Measurements from ENCODE around the gene STX1B.

Gene STX1B

GRCh38 chr16:30995927-30996323, 14.5 kb downstream of the STX1B start:
- DNase-seq = no peak

DNA sequence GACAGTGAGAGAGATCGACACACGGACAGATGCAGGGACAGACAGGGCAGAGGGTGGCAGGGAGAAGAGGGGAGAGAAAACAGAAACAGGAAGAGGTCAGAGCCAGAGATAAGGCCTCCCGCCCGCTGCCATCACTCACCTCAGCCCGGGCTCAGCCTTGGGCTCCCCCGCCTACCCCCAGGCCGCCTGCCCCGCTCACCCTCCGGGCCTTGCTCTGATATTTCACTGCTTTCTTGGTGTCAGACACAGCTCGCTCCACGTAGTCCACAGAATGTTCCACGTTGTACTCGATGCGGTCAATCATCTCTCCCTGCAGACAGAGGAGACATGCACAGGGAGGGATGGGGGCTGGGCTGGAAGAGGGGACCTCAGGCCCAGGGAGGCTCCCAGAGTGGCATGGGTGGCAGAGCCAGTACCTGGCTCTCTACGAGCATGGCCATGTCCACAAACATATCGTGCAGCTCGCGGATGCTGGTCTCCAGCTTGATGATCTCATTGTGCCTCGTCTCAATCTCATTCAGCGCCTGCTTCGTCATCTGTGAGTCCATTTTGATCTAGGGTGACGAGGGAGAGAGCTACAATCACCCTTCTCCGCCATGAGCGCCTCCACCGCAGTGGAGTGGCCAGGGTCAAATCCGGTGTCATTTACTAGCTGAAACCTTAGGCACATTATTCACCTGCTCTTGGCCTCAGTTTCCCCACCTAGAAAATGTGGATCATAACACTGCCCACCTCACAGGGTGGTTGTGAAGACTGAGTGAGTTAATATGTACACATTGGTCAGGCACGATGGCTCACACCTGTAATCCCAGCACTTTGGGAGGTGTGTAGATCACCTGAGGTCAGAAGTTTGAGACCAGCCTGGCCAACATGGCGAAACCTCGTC, 17.3 kb downstream of the STX1B start:
- no peak for DNase-seq

DNA sequence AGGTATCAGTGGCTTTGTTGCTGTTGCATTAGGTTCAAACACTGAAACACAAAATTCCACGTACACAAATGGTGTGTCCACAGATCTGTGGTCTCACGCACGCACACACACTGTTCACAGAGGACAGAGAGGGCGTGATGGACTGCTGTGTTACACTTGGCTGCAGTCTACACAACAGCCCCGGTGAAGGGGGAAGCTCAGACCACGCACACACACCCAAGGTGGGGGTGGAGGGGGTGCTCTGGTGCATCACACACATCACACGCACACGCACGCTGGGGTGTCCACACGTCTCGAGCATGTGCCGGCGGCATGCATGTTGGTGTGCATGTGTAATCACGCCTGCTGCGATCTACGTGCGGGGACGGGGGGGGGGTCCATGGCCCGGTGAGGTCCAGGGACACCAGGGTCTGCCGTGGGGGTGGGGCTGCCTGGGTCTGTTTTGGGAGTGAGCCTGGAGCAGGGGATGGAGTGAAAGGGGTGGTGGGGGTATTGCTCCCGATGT, 18.1 kb downstream of the STX1B start:
- DNase-seq = no peak

- DNase-seq = no peak
These were observed 19.4 kb downstream of the STX1B start for GRCh38 chr16:30991052-30991451.

GRCh38 chr16:30990105-30990504, 20.3 kb downstream of the STX1B start:
- DNase-seq = no peak

DNA sequence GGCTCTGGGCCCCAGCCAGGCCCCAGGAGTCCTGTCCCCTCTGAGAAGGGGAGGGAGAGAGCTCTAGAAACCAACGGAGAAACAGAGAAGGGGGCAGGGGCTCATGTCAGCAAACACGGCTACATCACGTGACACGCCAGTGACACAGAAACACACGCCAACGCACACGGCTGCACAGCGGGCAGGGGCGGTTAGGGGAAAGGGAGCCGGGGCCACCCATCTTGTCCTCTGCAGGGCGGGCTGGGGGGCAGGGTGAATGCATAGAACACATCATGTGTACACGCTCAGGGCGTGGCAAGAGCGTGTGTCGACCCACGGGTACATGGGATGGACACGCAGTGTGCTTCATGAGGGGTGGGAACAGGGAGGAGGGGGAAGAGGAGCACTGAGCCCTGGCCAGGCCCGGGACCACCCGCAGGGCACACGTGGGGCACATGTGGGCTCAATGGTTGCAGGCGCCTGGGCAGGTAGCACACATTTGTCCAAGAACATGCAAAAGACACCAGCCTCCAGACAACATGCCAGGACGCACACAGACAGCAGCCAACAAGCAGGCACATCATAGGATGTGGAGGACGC, 20.9 kb downstream of the STX1B start:
- DNase-seq = no peak

DNA sequence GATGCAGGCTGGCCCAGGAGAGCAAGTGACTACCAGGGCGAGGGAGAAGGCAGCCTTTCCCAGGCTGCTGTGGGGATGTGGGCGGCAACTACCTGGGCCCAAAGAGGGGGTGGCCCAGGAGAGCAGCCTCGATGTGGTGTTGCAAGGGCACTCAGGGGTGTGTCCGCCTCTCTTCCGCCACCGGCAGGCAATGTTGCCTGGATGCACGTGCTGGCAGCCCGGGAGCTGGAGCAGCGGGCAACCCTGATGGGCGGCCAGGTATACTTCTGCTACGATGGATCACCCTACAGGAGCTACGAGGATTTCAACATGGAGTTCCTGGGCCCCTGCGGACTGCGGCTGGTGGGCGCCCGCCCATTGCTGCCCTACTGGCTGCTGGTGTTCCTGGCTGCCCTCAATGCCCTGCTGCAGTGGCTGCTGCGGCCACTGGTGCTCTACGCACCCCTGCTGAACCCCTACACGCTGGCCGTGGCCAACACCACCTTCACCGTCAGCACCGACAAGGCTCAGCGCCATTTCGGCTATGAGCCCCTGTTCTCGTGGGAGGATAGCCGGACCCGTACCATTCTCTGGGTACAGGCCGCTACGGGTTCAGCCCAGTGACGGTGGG, 22.8 kb downstream of the STX1B start:
- no peak for DNase-seq

- DNase-seq = no peak
These were observed 24.1 kb downstream of the STX1B start for GRCh38 chr16:30986129-30986991.

DNA sequence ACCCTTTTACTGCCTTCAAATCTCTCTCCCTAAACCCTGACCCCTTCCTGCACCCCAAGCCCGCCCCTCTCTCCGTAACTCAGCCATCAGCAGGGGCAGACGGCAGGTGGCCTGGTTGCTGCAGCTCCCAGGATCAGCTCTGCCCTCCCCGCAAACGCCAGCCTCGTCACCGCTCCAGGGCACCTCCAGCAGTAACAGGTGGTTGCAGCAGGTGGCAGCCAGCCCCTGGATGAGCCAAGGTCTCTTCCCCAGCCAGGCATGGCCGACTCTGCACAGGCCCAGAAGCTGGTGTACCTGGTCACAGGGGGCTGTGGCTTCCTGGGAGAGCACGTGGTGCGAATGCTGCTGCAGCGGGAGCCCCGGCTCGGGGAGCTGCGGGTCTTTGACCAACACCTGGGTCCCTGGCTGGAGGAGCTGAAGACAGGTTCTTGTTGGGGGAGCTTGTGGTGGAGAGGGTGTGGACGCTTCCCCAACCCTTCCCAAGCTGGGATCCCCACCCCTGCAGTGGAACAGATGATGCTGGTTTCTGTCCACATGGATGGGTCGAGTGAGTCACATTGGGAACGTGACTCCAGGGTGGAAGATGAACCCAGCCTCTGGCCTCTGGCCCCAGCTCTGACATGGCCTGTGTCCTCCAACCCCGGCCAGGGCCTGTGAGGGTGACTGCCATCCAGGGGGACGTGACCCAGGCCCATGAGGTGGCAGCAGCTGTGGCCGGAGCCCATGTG, 24.9 kb downstream of the STX1B start:
- DNase-seq = no peak

- no peak for DNase-seq
These were observed 25.6 kb downstream of the STX1B start, which contains the start of gene HSD3B7 for GRCh38 chr16:30984669-30985400. HSD3B7 (plus strand) TSS chr16:30985207; CDS start chr16:30985659, 452 bp downstream.

GRCh38 chr16:30983898-30984610, 26.4 kb downstream of the STX1B start:
- DNase-seq = no peak

- no peak for DNase-seq
These were observed 27.0 kb downstream of the STX1B start for GRCh38 chr16:30983289-30983889.

- DNase-seq = no peak
These were observed 27.7 kb downstream of the STX1B start for GRCh38 chr16:30982548-30983288.

- DNase-seq = no peak
These were observed 29.5 kb downstream of the STX1B start for GRCh38 chr16:30980959-30981358.

- DNase-seq = no peak
These were observed 30.0 kb downstream of the STX1B start for GRCh38 chr16:30980434-30980833.

DNA sequence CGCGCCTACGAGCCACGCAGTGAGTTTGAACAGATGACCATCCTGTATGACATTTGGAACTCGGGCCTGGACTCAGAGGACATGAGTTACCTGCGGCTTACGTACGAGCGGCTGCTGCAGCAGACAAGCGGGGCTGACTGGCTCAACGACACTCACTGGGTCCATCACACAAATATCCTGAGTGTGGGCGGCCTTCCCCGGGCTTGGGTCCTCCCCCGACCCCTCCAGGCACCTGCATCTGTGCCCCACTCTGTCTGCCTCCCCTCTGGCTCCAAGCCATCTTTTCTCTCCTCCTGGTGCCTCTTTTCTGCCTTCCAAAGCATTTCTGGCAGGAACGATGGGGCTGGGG, 30.4 kb downstream of the STX1B start:
- DNase-seq = no peak

DNA sequence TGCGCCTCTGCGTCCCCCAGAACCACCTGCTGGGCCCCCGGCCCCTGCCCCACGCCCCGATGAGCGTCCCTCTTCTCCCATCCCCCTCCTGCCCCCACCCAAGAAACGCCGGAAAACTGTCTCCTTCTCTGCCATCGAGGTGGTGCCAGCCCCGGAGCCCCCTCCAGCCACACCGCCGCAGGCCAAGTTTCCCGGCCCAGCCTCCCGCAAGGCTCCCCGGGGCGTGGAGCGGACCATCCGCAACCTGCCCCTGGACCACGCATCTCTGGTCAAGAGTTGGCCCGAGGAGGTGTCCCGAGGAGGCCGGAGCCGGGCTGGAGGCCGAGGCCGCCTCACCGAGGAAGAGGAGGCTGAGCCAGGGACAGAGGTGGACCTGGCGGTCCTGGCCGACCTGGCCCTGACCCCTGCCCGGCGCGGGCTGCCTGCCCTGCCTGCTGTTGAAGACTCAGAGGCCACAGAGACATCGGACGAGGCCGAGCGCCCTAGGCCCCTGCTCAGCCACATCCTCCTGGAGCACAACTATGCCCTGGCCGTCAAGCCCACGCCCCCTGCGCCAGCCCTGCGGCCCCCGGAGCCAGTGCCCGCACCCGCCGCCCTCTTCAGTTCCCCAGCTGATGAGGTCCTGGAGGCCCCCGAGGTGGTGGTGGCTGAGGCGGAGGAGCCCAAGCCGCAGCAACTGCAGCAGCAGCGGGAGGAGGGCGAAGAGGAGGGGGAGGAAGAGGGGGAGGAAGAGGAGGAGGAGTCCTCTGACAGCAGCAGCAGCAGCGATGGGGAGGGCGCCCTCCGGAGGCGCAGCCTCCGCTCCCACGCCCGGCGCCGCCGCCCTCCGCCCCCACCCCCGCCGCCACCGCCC, 31.0 kb downstream of the STX1B start:
- DNase-seq = no peak

GRCh38 chr16:30977502-30977901, 32.9 kb downstream of the STX1B start:
- DNase-seq = no peak

GRCh38 chr16:30976486-30976885, 34.0 kb downstream of the STX1B start:
- DNase-seq = no peak

All from NCI-H187 treated with DMSO at 0.1 percent for 48 hours (cell line).